Measurements from ENCODE around the gene SPINT1. TPM values are rescaled to one million over a fixed set of nuclear protein-coding genes. Genes with fewer than 3 reads are reported as not detected.

The SPINT1 gene
- total and polyA plus RNA-seq, 8 donors, result 16.8 to 394 (median 120) TPM

DNA sequence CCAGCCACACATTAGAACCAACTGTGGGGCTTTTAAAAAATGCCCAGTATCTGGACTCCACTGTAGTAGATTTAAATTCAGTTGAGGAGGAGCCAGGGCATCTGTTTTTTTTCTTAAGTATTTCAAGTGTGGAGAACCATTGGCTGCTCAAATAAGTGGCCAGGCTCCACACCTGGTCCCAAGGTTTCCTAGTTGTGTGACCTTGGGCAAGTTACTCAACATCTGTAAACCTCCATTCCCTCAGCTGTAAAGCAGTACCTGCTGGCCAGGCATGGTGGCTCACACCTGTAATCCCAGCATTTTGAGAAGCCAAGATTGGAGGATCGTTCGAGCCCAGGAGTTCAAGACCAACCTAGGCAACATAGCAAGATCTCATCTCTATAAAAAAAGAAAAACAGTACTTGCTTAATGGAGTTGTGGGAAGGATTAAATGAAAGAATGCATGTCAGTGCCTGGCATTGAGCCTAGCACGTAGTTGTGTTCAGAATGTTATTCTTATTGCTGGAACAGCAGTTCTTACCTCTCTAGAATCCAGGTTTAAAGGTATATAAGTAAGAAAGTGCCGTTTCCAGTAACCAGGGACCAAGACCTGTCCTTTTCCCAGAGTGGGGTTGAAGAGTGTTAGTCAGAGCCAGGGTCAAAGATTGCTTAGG, 17.3 kb upstream of the SPINT1 start:
- Histone ChIP-seq H3K9me3 (no peaks in the 10 kb centered on the region), H3K36me3 (no peaks in the 10 kb centered on the region), H3K4me3 (no peak overlapping the region), H3K27me3 (no peaks in the 10 kb centered on the region), H3K4me1 (peaks cover 0 to 13% (median 3%) of the 10 kb centered on the region in 4 donors), H3K27ac (peak overlapping the region in 1 of 5 donors; percentile 24)
- no peak for DNase-seq
- intact Hi-C loops (cut with DNase I; ENCODE audit: low total_unique reads), result no loop called here
- TF ChIP-seq CTCF (IDR thresholded peaks at IDR 0.05) (no peak), POLR2AphosphoS5 (IDR thresholded peaks at IDR 0.05) (no peak), EP300 (IDR thresholded peaks at IDR 0.05) (no peak), POLR2A (IDR thresholded peaks at IDR 0.05) (no peak)
- 76 to 88% (median 81%) methylated on average over 4 of the region's 4 CpGs for WGBS, 5 donors

DNA sequence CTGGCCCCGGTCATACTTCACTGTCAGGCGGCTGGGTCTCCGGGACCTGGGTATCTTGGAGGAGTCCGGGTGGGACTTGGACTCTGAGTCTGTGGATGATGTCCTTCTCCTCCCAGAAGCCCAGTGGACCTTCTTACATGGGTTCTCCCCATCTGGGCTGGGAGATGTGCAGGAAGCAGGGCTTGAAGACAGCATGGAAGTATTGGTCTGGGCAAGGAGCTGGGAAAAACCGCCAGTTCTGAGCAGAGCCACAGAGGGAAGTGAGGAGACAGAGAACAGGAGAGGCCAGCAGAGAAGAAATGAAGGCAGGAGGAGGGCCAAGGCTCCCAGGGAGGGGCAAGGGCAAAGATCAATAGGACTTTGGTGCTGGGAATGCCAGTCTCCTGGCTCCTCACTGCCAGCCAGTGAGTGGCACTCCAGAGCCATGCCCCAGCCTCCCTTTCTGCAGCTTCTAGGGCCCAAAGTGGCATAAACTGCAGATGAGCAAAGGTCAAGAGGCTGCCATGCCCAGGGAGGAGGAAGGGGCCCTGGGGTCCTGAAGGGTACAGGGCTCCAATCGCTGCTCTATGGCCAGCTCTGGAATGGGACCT, 15.3 kb upstream of the SPINT1 start, which contains the start of gene PPP1R14D:
PPP1R14D (minus strand) TSS at position 262 of the 590 bp plus-strand sequence; CDS start at position 195, 67 bp downstream.
- no peak for DNase-seq
- WGBS, 5 donors, result 78 to 91% (median 88%) methylated on average over 6 of the region's 6 CpGs
- Histone ChIP-seq H3K4me1 (peaks cover 0 to 13% (median 3%) of the 10 kb centered on the region in 4 donors), H3K9me3 (no peaks in the 10 kb centered on the region), H3K36me3 (no peaks in the 10 kb centered on the region), H3K27ac (no peak within 1 kb of the TSS), H3K27me3 (no peaks in the 10 kb centered on the region), H3K4me3 (no peak within 1 kb of the TSS)
- TF ChIP-seq CTCF (IDR thresholded peaks at IDR 0.05) (no peak), POLR2AphosphoS5 (IDR thresholded peaks at IDR 0.05) (no peak), POLR2A (IDR thresholded peaks at IDR 0.05) (no peak), EP300 (IDR thresholded peaks at IDR 0.05) (no peak)
- intact Hi-C loops (cut with DNase I; ENCODE audit: low total_unique reads), result no loop called here

- peak in 1 of 2 donors; percentile 58 for DNase-seq
These were observed 14.7 kb upstream of the SPINT1 start for GRCh38 chr15:40829115-40829514.

GRCh38 chr15:40830884-40831283, 13.0 kb upstream of the SPINT1 start:
- 80 to 86% (median 83%) methylated on average over 2 of the region's 2 CpGs for WGBS, 5 donors
- H3K36me3 ChIP-seq, result no peaks in the 10 kb centered on the region

More at GRCh38 chr15:40829115-40829514, 14.7 kb upstream of the SPINT1 start:
- no peak overlapping the region for H3K4me3 ChIP-seq
- WGBS, 5 donors, result 51 to 72% (median 59%) methylated on average over 7 of the region's 7 CpGs
- intact Hi-C loops (cut with DNase I; ENCODE audit: low total_unique reads), result no loop called here
- TF ChIP-seq POLR2AphosphoS5 (IDR thresholded peaks at IDR 0.05) (no peak), CTCF (IDR thresholded peaks at IDR 0.05) (no peak), EP300 (IDR thresholded peaks at IDR 0.05) (no peak)
- no peaks in the 10 kb centered on the region for H3K36me3 ChIP-seq
- peaks cover 0 to 13% (median 3%) of the 10 kb centered on the region in 4 donors for H3K4me1 ChIP-seq
- H3K27me3 ChIP-seq, result no peaks in the 10 kb centered on the region
- H3K27ac ChIP-seq, result no peak overlapping the region
- no peaks in the 10 kb centered on the region for H3K9me3 ChIP-seq

More at GRCh38 chr15:40830884-40831283, 13.0 kb upstream of the SPINT1 start:
- Histone ChIP-seq H3K27ac (no peak overlapping the region), H3K9me3 (no peaks in the 10 kb centered on the region), H3K27me3 (no peaks in the 10 kb centered on the region), H3K4me3 (no peak overlapping the region), H3K4me1 (peaks cover 0 to 12% (median under 1%) of the 10 kb centered on the region in 4 donors)
- intact Hi-C loops (cut with DNase I; ENCODE audit: low total_unique reads), result no loop called here
- no peak for DNase-seq
- TF ChIP-seq CTCF (IDR thresholded peaks at IDR 0.05) (no peak), POLR2A (IDR thresholded peaks at IDR 0.05) (no peak), POLR2AphosphoS5 (IDR thresholded peaks at IDR 0.05) (no peak), EP300 (IDR thresholded peaks at IDR 0.05) (no peak)

All from stomach (tissue), 9 donors.